A673 (cell line): ENCODE results near the gene INPP4A. TPM values are rescaled to one million over a fixed set of nuclear protein-coding genes. Genes with fewer than 3 reads are reported as not detected.

Experiments used
- BruUV-seq: library from RNA; stranded (reverse); fragments of 400-500 nt; replicated peaks from 2 replicates; lab custom pipeline; 2021; lab: Mats Ljungman, UMichigan
- CTCF ChIA-PET: fragments of 300-600 bp; sonication (Branson Sonifier 250); formaldehyde crosslinking; loops from one replicate; lab custom pipeline; 2022; ENCODE audit warnings: antibody characterized with exemption; lab: Charles Lee
- POLR2A ChIA-PET: fragments of 300-600 bp; sonication (Branson Sonifier 250); formaldehyde crosslinking; loops from one replicate; lab custom pipeline; 2022; ENCODE audit warnings: antibody characterized with exemption; ENCODE audit not compliant: low non-redundant PET; lab: Charles Lee
- DNase-seq: peaks from one replicate; pipeline ENCODE4 v3.0.0-alpha.2; 2015; ENCODE audit warnings: low spot score
- H3K27ac ChIP-seq: fragments of 200-600 bp; sonication (generic); 2 replicates; pipeline ENCODE4 v1.5.1; 2016; ENCODE audit warnings: mixed run types, low read depth, mild to moderate bottlenecking, mixed read lengths, antibody characterized with exemption, low read length; ENCODE audit not compliant: poor library complexity, severe bottlenecking
- H3K27me3 ChIP-seq: fragments of 200-600 bp; sonication (generic); replicated peaks from 2 replicates; pipeline ENCODE4 v1.6.1; 2017; ENCODE audit warnings: mixed run types, low read depth, mild to moderate bottlenecking, mixed read lengths, antibody characterized with exemption, low read length; ENCODE audit not compliant: insufficient read depth, poor library complexity
- H3K36me3 ChIP-seq: fragments of 200-600 bp; sonication (generic); 2 replicates; pipeline ENCODE4 v1.6.1; 2016; ENCODE audit warnings: mixed run types, mild to moderate bottlenecking, mixed read lengths, antibody characterized with exemption, low read length; ENCODE audit not compliant: insufficient read depth, poor library complexity, severe bottlenecking
- H3K4me1 ChIP-seq: fragments of 200-600 bp; sonication (generic); 2 replicates; pipeline ENCODE4 v1.6.1; 2017; ENCODE audit warnings: mixed run types, mild to moderate bottlenecking, mixed read lengths, antibody characterized with exemption, low read length; ENCODE audit not compliant: insufficient read depth, poor library complexity, severe bottlenecking
- H3K4me3 ChIP-seq: fragments of 200-600 bp; sonication (generic); 2 replicates; pipeline ENCODE4 v1.5.1; 2016; ENCODE audit warnings: low read depth, mixed run types, mild to moderate bottlenecking, mixed read lengths, low read length; ENCODE audit not compliant: poor library complexity, severe bottlenecking
- H3K9me3 ChIP-seq: fragments of 200-600 bp; sonication (generic); 2 replicates; pipeline ENCODE4 v1.6.1; 2016; ENCODE audit warnings: mixed run types, low read depth, mild to moderate bottlenecking, mixed read lengths, antibody characterized with exemption, low read length; ENCODE audit not compliant: poor library complexity, severe bottlenecking
- EZH2 ChIP-seq: fragments of 200-600 bp; sonication (generic); IDR thresholded peaks from 2 replicates; pipeline ENCODE4 v1.6.1; 2017; ENCODE audit warnings: borderline replicate concordance, low read depth, mild to moderate bottlenecking, mixed read lengths, antibody characterized with exemption, low read length; ENCODE audit not compliant: poor library complexity, severe bottlenecking
- intact Hi-C: fragments of 100-400 bp; cut with micrococcal nuclease; formaldehyde crosslinking; loops from one replicate; pipeline ENCODE4 v1.10.0; 2022; ENCODE audit not compliant: unreplicated experiment
- total RNA-seq: library from RNA; stranded (reverse); gene quantifications from 2 replicates; pipeline ENCODE4 v1.2.3, GENCODE V29; 2021
- TF ChIP-seq, protein P1 (sequence below): fragments of 300-800, 200-600 bp; sonication (generic); conservative IDR thresholded peaks from 2 replicates; pipeline ENCODE4 v1.5.1; 2017; ENCODE audit warnings: low read depth, mild to moderate bottlenecking, antibody characterized with exemption, low read length, moderate library complexity, mixed read lengths

Gene INPP4A
- total RNA-seq, 1 experiment from 2014 or later: 33.5 TPM

DNA sequence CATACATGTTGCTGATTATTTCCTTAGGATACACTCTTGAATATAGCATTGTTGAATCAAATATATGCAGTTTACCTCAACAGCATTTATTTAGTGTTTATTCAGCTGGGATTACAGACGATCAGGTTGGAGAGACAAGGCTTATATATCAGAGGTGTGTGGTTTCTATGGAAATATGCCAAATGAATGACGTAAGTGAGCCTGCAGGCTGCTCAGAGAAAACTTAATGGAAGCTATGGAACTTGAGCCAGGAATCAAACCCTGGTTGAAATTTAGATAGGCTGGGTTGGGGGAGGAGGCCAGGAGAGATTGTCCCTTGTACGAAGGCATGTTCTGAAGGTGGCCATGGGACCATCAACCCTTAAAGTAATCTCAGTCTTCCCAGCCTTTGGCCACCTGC is 79.5 kb downstream of the INPP4A start:
- Histone ChIP-seq H3K27ac (no peak overlapping the region), H3K4me1 (peaks cover 9% of the 10 kb centered on the region), H3K36me3 (no peaks in the 10 kb centered on the region), H3K4me3 (no peak overlapping the region), H3K27me3 (no peaks in the 10 kb centered on the region), H3K9me3 (peaks cover 11% of the 10 kb centered on the region)
- POLR2A ChIA-PET: no interaction called here
- DNase-seq: no peak
- no TSS peak for BruUV-seq
- TF ChIP-seq EZH2: no peak
- TF ChIP-seq, protein P1, sequence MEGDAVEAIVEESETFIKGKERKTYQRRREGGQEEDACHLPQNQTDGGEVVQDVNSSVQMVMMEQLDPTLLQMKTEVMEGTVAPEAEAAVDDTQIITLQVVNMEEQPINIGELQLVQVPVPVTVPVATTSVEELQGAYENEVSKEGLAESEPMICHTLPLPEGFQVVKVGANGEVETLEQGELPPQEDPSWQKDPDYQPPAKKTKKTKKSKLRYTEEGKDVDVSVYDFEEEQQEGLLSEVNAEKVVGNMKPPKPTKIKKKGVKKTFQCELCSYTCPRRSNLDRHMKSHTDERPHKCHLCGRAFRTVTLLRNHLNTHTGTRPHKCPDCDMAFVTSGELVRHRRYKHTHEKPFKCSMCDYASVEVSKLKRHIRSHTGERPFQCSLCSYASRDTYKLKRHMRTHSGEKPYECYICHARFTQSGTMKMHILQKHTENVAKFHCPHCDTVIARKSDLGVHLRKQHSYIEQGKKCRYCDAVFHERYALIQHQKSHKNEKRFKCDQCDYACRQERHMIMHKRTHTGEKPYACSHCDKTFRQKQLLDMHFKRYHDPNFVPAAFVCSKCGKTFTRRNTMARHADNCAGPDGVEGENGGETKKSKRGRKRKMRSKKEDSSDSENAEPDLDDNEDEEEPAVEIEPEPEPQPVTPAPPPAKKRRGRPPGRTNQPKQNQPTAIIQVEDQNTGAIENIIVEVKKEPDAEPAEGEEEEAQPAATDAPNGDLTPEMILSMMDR: no peak
- intact Hi-C loops: no loop called here
- CTCF ChIA-PET: no interaction called here

DNA sequence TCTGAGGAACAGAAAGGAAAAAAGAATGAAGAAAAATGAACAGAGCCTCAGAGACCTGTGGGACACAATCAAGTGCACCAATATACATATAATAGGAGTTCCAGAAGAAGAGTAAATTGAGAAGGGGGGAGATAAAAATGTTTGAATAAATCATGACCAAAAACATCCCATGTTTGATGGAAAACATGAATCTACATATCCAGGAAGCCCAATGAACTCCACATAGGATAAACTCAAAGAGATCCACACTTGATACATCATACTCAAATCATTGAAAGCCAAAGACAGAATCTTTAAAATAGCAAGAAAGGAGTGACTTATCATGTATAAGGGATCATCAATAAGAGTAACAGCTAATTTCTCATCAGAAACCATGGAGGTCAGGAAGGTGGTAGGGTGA is 83.7 kb downstream of the INPP4A start:
- CTCF ChIA-PET: no interaction called here
- Histone ChIP-seq H3K36me3 (no peaks in the 10 kb centered on the region), H3K27me3 (no peaks in the 10 kb centered on the region), H3K4me1 (peaks cover 11% of the 10 kb centered on the region), H3K9me3 (peaks cover 11% of the 10 kb centered on the region), H3K27ac (no peak overlapping the region), H3K4me3 (no peak overlapping the region)
- no peak for DNase-seq
- POLR2A ChIA-PET: no interaction called here
- intact Hi-C loops: no loop called here
- BruUV-seq: no TSS peak
- no peak for TF ChIP-seq EZH2
- TF ChIP-seq, protein P1: no peak

DNA sequence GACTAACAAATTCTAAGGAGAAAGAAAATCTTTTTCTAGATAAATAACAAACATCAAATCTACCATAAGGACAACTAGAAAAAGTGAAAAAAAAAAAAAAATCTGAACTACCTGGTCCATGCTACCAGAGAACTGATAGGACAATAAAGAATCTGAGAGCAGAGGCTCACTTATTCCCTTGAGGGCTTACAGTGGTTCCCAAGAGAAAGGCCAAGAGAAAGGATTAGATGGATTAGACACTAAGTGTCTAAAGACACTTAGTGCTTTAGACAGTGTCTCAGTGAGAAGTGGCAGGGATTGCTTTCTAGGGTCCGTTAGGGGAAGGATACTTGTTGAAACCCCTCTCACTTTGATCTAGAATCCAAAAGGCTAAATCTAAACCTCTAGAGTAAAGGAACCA is 85.5 kb downstream of the INPP4A start:
- no TSS peak for BruUV-seq
- POLR2A ChIA-PET: no interaction called here
- CTCF ChIA-PET: interaction anchor here (0.7 kb wide), 1 partner anchor 41 kb away, joined by 5 read pairs; no protein-coding TSS in a partner anchor
- peaks cover 11% of the 10 kb centered on the region for H3K9me3 ChIP-seq
- H3K27ac ChIP-seq: no peak overlapping the region
- no peaks in the 10 kb centered on the region for H3K27me3 ChIP-seq
- peak; percentile 60 for DNase-seq
- no peak for TF ChIP-seq EZH2
- TF ChIP-seq, protein P1: no peak
- no peak overlapping the region for H3K4me3 ChIP-seq
- intact Hi-C loops: no loop called here
- H3K4me1 ChIP-seq: peaks cover 11% of the 10 kb centered on the region
- H3K36me3 ChIP-seq: no peaks in the 10 kb centered on the region
